ENCODE results near the gene ZNF91.

DNA sequence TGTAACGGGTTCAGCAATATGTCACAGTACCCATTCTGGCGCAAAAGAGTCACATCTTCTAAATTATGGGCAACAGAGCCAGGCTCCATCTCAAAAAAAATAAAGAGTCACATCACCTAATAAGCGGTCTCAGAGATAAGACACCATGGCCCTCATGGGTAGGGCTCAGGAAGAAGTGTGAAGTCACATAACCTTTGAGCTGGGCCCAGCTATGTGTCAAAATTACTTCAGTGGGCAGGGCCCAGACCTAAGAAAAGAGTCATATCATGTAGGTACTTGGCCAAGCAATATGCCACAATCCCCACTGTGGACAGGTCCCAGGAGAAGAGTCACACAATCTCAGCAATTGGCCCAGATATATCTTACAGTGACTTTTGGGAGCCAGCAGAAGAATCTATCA lies 11.4 kb upstream of the ZNF91 start:
- TF ChIP-seq, protein P1, sequence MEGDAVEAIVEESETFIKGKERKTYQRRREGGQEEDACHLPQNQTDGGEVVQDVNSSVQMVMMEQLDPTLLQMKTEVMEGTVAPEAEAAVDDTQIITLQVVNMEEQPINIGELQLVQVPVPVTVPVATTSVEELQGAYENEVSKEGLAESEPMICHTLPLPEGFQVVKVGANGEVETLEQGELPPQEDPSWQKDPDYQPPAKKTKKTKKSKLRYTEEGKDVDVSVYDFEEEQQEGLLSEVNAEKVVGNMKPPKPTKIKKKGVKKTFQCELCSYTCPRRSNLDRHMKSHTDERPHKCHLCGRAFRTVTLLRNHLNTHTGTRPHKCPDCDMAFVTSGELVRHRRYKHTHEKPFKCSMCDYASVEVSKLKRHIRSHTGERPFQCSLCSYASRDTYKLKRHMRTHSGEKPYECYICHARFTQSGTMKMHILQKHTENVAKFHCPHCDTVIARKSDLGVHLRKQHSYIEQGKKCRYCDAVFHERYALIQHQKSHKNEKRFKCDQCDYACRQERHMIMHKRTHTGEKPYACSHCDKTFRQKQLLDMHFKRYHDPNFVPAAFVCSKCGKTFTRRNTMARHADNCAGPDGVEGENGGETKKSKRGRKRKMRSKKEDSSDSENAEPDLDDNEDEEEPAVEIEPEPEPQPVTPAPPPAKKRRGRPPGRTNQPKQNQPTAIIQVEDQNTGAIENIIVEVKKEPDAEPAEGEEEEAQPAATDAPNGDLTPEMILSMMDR (IDR thresholded peaks at IDR 0.05; ENCODE audit: poor library complexity, severe bottlenecking): no peak
- no peak for TF ChIP-seq RAD21 (conservative IDR thresholded peaks at IDR 0.05)
- TF ChIP-seq EZH2 (IDR thresholded peaks at IDR 0.05; ENCODE audit: borderline replicate concordance, insufficient read depth, low read length, poor library complexity, severe bottlenecking): no peak
